Parathyroid adenoma (tissue), 2 donors: ENCODE measurements around the gene ATP2B1.

ENCODE experiments used
- H2AFZ ChIP-seq: fragments of 300-600 bp; sonication (generic); one replicate; pipeline ENCODE4 v1.7.0; 2017; ENCODE audit warnings: antibody characterized with exemption, mild to moderate bottlenecking
- H3K27ac ChIP-seq: fragments of 300-600 bp; sonication (generic); one replicate; pipeline ENCODE4 v1.7.0; 2017
- H3K27me3 ChIP-seq: fragments of 300-600 bp; sonication (generic); one replicate; pipeline ENCODE4 v1.7.0; 2017; ENCODE audit warnings: low read length; ENCODE audit not compliant: control insufficient read depth, insufficient read depth
- H3K36me3 ChIP-seq: fragments of 300-600 bp; sonication (generic); one replicate; pipeline ENCODE4 v1.7.0; 2017; ENCODE audit warnings: low read length; ENCODE audit not compliant: control insufficient read depth, insufficient read depth
- H3K4me1 ChIP-seq: fragments of 300-600 bp; sonication (generic); one replicate; pipeline ENCODE4 v1.7.0; 2017; ENCODE audit warnings: control low read depth
- H3K4me2 ChIP-seq: fragments of 300-600 bp; sonication (generic); one replicate; pipeline ENCODE4 v1.7.0; 2017; ENCODE audit warnings: low read length
- H3K4me3 ChIP-seq: fragments of 300-600 bp; sonication (generic); one replicate; pipeline ENCODE4 v1.7.0; 2017; ENCODE audit warnings: low read depth, low read length
- H3K79me2 ChIP-seq: fragments of 300-600 bp; sonication (generic); one replicate; pipeline ENCODE4 v1.7.0; 2017; ENCODE audit warnings: control low read depth
- H3K9ac ChIP-seq: fragments of 300-600 bp; sonication (generic); one replicate; pipeline ENCODE4 v1.7.0; 2017; ENCODE audit warnings: mild to moderate bottlenecking
- H3K9me3 ChIP-seq: fragments of 300-600 bp; sonication (generic); one replicate; pipeline ENCODE4 v1.7.0; 2017; ENCODE audit warnings: low read length; ENCODE audit not compliant: control insufficient read depth
- TF ChIP-seq, protein P1 (sequence below): fragments of 300-600 bp; sonication (generic); IDR thresholded peaks from one replicate; pipeline ENCODE4 v1.7.0; 2017; ENCODE audit warnings: antibody characterized with exemption, mild to moderate bottlenecking
- donor health status: primary hyperparathyroidism.

Gene ATP2B1

DNA sequence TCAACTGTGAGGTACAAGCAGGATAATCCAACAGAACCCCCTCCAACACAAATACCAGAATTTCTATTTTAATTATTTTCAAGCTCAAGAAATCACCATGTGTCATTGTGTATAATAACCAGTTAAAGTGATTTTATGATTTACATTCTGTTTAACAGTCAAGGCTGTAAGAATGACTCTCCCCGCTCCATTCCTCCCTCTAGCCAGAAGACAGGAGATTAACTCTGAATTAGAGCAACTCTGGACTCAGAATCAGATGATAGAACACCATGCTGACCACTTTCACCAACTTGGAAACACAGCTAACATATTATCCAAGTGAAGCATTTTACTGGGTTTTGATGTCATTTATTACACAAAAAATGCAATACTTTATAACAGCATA lies 71.9 kb downstream of the ATP2B1 start:
- no peak overlapping the region for H3K27ac ChIP-seq
- no peaks in the 10 kb centered on the region for H3K27me3 ChIP-seq
- no peak overlapping the region for H3K4me2 ChIP-seq
- no peak overlapping the region for H2AFZ ChIP-seq
- H3K9ac ChIP-seq, result no peak overlapping the region
- H3K36me3 ChIP-seq, result no peaks in the 10 kb centered on the region
- no peaks in the 10 kb centered on the region for H3K4me1 ChIP-seq
- TF ChIP-seq, protein P1, sequence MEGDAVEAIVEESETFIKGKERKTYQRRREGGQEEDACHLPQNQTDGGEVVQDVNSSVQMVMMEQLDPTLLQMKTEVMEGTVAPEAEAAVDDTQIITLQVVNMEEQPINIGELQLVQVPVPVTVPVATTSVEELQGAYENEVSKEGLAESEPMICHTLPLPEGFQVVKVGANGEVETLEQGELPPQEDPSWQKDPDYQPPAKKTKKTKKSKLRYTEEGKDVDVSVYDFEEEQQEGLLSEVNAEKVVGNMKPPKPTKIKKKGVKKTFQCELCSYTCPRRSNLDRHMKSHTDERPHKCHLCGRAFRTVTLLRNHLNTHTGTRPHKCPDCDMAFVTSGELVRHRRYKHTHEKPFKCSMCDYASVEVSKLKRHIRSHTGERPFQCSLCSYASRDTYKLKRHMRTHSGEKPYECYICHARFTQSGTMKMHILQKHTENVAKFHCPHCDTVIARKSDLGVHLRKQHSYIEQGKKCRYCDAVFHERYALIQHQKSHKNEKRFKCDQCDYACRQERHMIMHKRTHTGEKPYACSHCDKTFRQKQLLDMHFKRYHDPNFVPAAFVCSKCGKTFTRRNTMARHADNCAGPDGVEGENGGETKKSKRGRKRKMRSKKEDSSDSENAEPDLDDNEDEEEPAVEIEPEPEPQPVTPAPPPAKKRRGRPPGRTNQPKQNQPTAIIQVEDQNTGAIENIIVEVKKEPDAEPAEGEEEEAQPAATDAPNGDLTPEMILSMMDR, result no peak
- H3K79me2 ChIP-seq, result no peaks in the 10 kb centered on the region
- H3K9me3 ChIP-seq, result no peaks in the 10 kb centered on the region
- no peak overlapping the region for H3K4me3 ChIP-seq

DNA sequence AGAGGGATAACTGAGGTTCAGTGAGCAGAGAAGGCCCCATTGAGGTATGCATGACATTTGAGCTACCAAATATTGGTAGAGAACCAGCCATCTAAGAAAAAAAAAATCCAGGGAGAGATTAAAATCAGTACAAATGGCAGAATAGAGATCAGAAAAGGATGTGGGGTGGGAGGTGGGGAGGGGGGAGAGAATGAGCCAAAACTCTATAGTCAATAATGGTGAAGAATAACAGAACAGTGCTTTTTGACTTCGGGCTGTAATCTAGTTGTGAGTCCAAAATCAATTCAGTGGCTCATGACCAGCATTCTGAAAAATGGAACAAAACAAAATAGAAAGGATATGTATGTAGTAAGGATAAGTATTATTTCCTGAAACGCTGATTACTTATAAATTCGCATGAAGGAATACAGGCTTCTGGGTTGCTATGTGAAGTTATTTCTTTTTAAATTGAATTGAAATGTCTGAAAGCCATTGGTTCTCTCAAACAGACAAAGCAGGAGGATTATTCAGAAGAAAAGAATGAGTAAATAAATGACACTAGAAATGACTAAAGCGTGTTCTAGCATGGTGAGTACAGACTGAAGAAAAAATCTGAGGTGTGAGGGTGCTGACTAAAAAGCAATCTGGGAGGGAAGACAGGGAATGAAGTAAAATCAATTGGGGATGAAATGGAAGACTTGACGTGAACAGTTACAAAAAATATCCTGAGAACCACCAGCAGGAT lies 72.4 kb downstream of the ATP2B1 start:
- H3K36me3 ChIP-seq, result no peaks in the 10 kb centered on the region
- no peak overlapping the region for H2AFZ ChIP-seq
- no peak overlapping the region for H3K4me3 ChIP-seq
- no peaks in the 10 kb centered on the region for H3K27me3 ChIP-seq
- H3K9ac ChIP-seq, result no peak overlapping the region
- H3K79me2 ChIP-seq, result no peaks in the 10 kb centered on the region
- H3K4me2 ChIP-seq, result no peak overlapping the region
- H3K4me1 ChIP-seq, result no peaks in the 10 kb centered on the region
- TF ChIP-seq, protein P1, result no peak
- no peaks in the 10 kb centered on the region for H3K9me3 ChIP-seq
- no peak overlapping the region for H3K27ac ChIP-seq

DNA sequence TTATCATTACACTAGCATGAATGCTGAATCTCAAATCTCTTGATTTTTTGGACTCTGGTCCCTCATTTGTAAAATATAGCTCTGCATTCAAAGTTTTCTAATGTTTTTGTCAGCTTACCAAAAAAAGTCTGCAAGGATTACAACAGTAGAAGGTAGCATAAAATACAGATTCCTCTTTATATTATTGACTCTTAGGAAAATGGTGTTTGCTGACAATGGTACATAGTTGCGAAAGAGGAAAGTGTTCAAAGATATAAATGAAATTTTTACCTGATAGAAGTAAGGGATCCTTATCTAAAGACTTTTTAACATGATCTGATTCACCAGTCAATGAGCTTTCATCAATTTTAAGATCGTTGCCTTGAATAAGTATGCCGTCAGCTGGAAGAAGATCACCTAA lies 74.1 kb downstream of the ATP2B1 start:
- H3K79me2 ChIP-seq, result no peaks in the 10 kb centered on the region
- H3K36me3 ChIP-seq, result no peaks in the 10 kb centered on the region
- no peak overlapping the region for H3K9ac ChIP-seq
- no peaks in the 10 kb centered on the region for H3K9me3 ChIP-seq
- no peak overlapping the region for H3K4me2 ChIP-seq
- no peaks in the 10 kb centered on the region for H3K27me3 ChIP-seq
- no peak overlapping the region for H3K27ac ChIP-seq
- no peaks in the 10 kb centered on the region for H3K4me1 ChIP-seq
- TF ChIP-seq, protein P1, result no peak
- H2AFZ ChIP-seq, result no peak overlapping the region
- no peak overlapping the region for H3K4me3 ChIP-seq

DNA sequence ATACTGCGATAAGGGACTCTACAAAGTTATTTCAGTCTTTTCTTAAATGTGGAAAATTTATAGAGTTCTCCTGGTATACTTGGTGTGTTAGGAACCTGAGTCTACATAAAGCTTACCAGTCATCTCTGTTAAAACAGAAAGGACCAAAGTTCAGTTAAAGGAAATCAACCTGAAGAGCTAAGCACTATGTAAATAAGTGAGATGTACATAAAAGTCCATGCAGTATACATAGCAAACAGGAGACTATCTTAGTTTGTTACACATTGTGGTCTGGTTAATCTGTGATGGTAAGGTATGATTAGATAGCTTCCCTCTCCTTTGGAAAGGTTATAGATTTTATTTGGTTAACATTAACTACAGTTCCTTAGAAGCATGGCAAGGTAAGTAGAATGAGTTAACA lies 75.9 kb downstream of the ATP2B1 start:
- Histone ChIP-seq H3K27me3 (no peaks in the 10 kb centered on the region), H3K27ac (no peak overlapping the region), H3K9me3 (no peaks in the 10 kb centered on the region), H2AFZ (no peak overlapping the region), H3K4me1 (no peaks in the 10 kb centered on the region), H3K79me2 (no peaks in the 10 kb centered on the region), H3K9ac (no peak overlapping the region), H3K4me3 (no peak overlapping the region), H3K4me2 (no peak overlapping the region), H3K36me3 (no peaks in the 10 kb centered on the region)
- TF ChIP-seq, protein P1, result no peak

DNA sequence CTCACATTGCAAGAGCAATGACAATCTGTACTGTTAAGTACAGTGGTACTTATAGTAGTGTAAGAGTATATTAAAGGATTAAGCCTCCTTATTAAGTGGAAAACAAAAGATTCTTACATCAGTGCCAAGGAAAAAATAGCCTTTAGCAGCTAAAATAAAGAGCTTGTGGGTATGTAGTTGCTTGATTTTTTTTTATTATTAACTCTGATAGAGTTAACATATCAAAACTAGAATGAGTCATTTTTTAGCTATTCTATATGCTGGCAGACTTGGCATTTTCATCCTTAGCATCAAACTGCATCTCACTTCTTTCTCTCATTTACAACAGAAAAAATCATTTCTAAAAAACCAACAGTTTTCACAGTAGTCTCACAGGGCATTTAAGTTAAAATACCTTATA lies 86.5 kb downstream of the ATP2B1 start:
- Histone ChIP-seq H3K27ac (no peak overlapping the region), H3K4me2 (no peak overlapping the region), H3K79me2 (no peaks in the 10 kb centered on the region), H3K9me3 (no peaks in the 10 kb centered on the region), H3K36me3 (no peaks in the 10 kb centered on the region), H2AFZ (no peak overlapping the region), H3K4me3 (no peak overlapping the region), H3K27me3 (no peaks in the 10 kb centered on the region), H3K9ac (no peak overlapping the region), H3K4me1 (no peaks in the 10 kb centered on the region)
- TF ChIP-seq, protein P1, result no peak
